Measurements from ENCODE around the gene PIP5K1C.

DNA sequence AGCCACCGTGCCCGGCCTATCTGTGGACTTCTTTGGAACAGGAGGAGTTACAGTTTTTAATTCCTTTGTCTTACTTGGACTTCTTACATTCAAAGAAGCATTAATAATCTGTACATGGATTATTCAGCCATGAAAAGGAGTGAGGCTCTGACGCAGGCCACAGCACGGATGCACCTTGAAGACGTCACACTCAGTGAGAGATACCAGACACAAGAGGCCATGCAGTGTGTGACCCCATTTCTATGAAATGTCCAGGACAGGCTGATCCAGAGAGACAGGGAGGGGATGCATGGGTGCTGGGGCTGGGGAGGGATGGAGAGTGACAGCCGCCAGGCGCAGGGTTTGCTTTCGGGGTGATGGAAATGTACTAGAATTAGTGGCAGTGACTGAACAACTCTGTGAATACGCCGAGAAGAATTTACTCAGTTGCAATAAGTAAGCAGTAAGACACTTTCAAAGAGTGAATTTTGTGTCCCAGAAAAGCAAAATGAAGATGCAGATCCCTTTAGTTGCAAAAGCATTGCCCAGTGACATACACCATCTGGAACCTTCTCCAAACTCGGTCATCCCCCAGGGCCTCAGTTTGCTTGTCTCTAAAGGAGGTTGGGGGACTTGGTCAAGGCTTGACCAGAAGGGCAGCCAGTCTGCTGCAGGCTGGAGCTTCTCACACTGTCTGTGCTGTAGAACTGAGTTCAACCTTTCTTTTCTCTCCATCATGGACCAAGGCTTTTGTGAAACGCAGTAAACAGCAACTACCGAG, 25.3 kb downstream of the PIP5K1C start:
- TF ChIP-seq, protein P1, sequence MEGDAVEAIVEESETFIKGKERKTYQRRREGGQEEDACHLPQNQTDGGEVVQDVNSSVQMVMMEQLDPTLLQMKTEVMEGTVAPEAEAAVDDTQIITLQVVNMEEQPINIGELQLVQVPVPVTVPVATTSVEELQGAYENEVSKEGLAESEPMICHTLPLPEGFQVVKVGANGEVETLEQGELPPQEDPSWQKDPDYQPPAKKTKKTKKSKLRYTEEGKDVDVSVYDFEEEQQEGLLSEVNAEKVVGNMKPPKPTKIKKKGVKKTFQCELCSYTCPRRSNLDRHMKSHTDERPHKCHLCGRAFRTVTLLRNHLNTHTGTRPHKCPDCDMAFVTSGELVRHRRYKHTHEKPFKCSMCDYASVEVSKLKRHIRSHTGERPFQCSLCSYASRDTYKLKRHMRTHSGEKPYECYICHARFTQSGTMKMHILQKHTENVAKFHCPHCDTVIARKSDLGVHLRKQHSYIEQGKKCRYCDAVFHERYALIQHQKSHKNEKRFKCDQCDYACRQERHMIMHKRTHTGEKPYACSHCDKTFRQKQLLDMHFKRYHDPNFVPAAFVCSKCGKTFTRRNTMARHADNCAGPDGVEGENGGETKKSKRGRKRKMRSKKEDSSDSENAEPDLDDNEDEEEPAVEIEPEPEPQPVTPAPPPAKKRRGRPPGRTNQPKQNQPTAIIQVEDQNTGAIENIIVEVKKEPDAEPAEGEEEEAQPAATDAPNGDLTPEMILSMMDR (IDR thresholded peaks at IDR 0.05) = no peak
- TF ChIP-seq POLR2AphosphoS5 (IDR thresholded peaks at IDR 0.05) = peak in 2 of 3 donors; percentile 8 to 24
- no peak for TF ChIP-seq POLR2A (IDR thresholded peaks at IDR 0.05)
